Heart right ventricle (tissue), 16 donors: ENCODE results near the gene TMSB15B. TPM values are rescaled to one million over a fixed set of nuclear protein-coding genes. Genes with fewer than 3 reads are reported as not detected.
A peak's percentile ranks its signal among the peaks of the same experiment; 100 is the strongest.
"Not testable (repeated sequence)": the region's sequence is repeated elsewhere in the genome, so short reads cannot be mapped to it uniquely, and the experiment has no call there.

Source experiments
- ATAC-seq, 8 donors: fragments of 200-7000 bp; cut with Tn5 transposase; one replicate each; pipeline ENCODE4 v1.9.1; 2020; ENCODE audit warnings: mild to moderate bottlenecking in 8 of 8, moderate library complexity in 8 of 8, moderate number of reproducible peaks in 1 of 8
- DNase-seq, 2 donors: peaks; one replicate each; pipeline ENCODE4 v3.0.0-alpha.2; 2020
- H3K27ac ChIP-seq, 10 donors: fragments of 200-600 bp; sonication (generic) in 2 of 10; one replicate each; pipeline versions ENCODE4 v1.5.0 to v1.8.0; 2020 to 2022; ENCODE audit warnings: mild to moderate bottlenecking in 3 of 10
- H3K27me3 ChIP-seq, 7 donors: fragments of 200-600 bp; one replicate each; pipeline ENCODE4 v1.8.0; 2021 to 2022; ENCODE audit warnings: mild to moderate bottlenecking in 2 of 7
- H3K36me3 ChIP-seq, 9 donors: fragments of 200-600 bp; sonication (generic) in 1 of 9; one replicate each; pipeline versions ENCODE4 v1.5.0 to v1.8.0; 2020 to 2022; ENCODE audit warnings: mild to moderate bottlenecking in 2 of 9
- H3K4me1 ChIP-seq, 9 donors: fragments of 200-600 bp; sonication (generic) in 1 of 9; one replicate each; pipeline versions ENCODE4 v1.5.0 to v1.8.0; 2020 to 2022; ENCODE audit warnings: mild to moderate bottlenecking in 4 of 9
- H3K4me3 ChIP-seq, 10 donors: fragments of 200-600 bp; sonication (generic) in 2 of 10; one replicate each; pipeline versions ENCODE4 v1.5.0 to v1.8.0; 2020 to 2022; ENCODE audit warnings: mild to moderate bottlenecking in 7 of 10, moderate library complexity in 2 of 10
- H3K9me3 ChIP-seq, 11 donors: fragments of 200-600 bp in 10 of 11; sonication (generic) in 2 of 11; one replicate each; pipeline versions ENCODE4 v1.5.0 to v1.8.0; 2013 to 2022; ENCODE audit warnings: mild to moderate bottlenecking in 2 of 11, control low read depth in 1 of 11, moderate library complexity in 1 of 11
- WGBS, 2 donors: extraction: QIAGEN DNeasy Blood & Tissue Kit; methylation state at CpG; one replicate each; pipeline ENCODE4 v1.1.7; 2013; ENCODE audit warnings: inconsistent platforms in 1 of 2; 5-methylcytosine and 5-hydroxymethylcytosine counted together
- intact Hi-C, 10 donors: fragments of 100-400 bp; cut with DNase I; formaldehyde crosslinking; loops; one replicate each; pipeline versions ENCODE4 v1.11.1 to v1.14.2; 2022
- polyA plus RNA-seq, 2 donors: library from polyadenylated mRNA; stranded (reverse); fragments of 200-250 nt; gene quantifications; one replicate each; pipeline ENCODE4 v1.2.3, GENCODE V29; 2013
- total RNA-seq, 10 donors: library from RNA; stranded (reverse); fragmentation: NEBNext Ultra II Directional in 3 of 10; extraction: Animal tissue kit (Norgen Biotek cat#: 25700) in 3 of 10; gene quantifications; one replicate each; pipeline versions ENCODE4 v1.2.1 to v1.2.4, GENCODE V29; 2021 to 2023
- TF ChIP-seq, protein P1 (sequence below), 9 donors: fragments of 200-600 bp; sonication (generic) in 2 of 9; IDR thresholded peaks; one replicate each; pipeline versions ENCODE4 v1.5.0 to v1.8.0; 2021 to 2022; ENCODE audit warnings: antibody characterized with exemption in 9 of 9, mild to moderate bottlenecking in 5 of 9, moderate library complexity in 1 of 9
- donor health status: Arrhythmogenic right ventricular cardiomyopathy.
- donor health status: ischemic (EF 13 %, LVEDD 7.1; RV severe dilation, severe dysfunction).
- donor health status: healthy with polysubstance abuse.
- donor health status: DM: no; HTN: yes; CAD: no.
- donor health status: DM: no; HTN: no; CAD: no.
- donor health status: ischemic (EF 25% LVEDD 6.9; RV normal size, moderate dysfunction).
- donor health status: ischemic (EF 25% LVEDD 5.7; RV mildly dilated, moderate dysfunction).
- donor health status: healthy.
- donor health status: DM: yes; HTN: yes; CAD: no.
- donor health status: Ischemic cardiomyopathy.
- donor health status: ischemic (EF 35%, LVEDD 5.7; RV mildly dilated, moderate dysfunction).
- donor health status: nonischemic (EF 11% LVEDD 7.7; RV severe dilation, severe dysfunction).
- donor health status: DM: yes; HTN: yes; CAD: no.
- donor health status: PGD.
- donor health status: ischemic (EF 29% LVEDD 5.4; RV normal size, mild dysfunction).
- donor health status: nonischemic (EF 23%, LVEDD 6.1; RV moderate dilation, normal function).

The TMSB15B gene
- total and polyA plus RNA-seq, 12 donors, result 0.28 to 1.6 (median 0.51) TPM; not detected in 2

DNA sequence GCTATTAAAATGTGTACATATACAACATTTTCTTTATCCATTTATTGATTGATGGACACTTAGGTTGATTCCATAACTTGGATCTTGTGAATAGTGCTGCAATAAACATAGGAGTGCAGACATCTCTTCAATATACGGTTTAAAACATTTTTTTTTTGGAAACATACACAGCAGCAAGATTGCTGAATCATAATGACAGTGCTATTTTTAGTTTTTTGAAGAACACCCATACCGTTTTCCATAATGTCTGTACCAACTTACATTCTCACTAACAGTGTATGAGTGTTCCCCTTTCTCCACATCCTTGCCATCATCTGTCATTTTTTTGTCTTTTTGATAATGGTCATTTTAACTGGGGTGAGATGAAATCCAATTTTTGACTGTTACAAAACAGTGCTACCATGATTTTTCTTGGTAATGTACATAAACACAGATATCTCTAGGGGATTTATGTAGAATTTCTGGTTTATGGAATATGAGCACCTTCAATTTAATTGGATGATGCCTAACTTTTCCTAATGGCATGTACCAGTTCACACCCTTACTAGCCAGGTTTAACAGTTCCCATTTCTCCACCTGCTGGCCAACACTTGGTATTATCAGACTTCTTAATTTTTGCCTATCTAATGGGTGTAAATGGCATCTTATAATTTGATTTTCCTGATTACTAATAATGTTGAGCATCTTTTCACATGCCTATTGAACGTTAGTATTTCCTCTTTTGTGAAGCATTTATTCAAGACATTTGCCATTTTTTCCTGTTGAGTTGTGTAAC lies 21.0 kb upstream of the TMSB15B start:
- H3K27ac ChIP-seq, result no peak overlapping the region
- H3K4me3 ChIP-seq, result no peak overlapping the region
- no peaks in the 10 kb centered on the region for H3K36me3 ChIP-seq
- 17 to 27% methylated on average over 3 of the region's 3 CpGs for WGBS, 2 donors
- no peaks in the 10 kb centered on the region for H3K9me3 ChIP-seq
- TF ChIP-seq, protein P1, sequence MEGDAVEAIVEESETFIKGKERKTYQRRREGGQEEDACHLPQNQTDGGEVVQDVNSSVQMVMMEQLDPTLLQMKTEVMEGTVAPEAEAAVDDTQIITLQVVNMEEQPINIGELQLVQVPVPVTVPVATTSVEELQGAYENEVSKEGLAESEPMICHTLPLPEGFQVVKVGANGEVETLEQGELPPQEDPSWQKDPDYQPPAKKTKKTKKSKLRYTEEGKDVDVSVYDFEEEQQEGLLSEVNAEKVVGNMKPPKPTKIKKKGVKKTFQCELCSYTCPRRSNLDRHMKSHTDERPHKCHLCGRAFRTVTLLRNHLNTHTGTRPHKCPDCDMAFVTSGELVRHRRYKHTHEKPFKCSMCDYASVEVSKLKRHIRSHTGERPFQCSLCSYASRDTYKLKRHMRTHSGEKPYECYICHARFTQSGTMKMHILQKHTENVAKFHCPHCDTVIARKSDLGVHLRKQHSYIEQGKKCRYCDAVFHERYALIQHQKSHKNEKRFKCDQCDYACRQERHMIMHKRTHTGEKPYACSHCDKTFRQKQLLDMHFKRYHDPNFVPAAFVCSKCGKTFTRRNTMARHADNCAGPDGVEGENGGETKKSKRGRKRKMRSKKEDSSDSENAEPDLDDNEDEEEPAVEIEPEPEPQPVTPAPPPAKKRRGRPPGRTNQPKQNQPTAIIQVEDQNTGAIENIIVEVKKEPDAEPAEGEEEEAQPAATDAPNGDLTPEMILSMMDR (IDR thresholded peaks at IDR 0.05), result peak in 8 of 9 donors; percentile 13 to 59 (median 47)
- intact Hi-C loops, result no loop called here
- DNase-seq, result no peak
- H3K27me3 ChIP-seq, result peaks cover 0 to 27% (median 0%) of the 10 kb centered on the region in 7 donors
- no peaks in the 10 kb centered on the region for H3K4me1 ChIP-seq
- ATAC-seq, result no peak

DNA sequence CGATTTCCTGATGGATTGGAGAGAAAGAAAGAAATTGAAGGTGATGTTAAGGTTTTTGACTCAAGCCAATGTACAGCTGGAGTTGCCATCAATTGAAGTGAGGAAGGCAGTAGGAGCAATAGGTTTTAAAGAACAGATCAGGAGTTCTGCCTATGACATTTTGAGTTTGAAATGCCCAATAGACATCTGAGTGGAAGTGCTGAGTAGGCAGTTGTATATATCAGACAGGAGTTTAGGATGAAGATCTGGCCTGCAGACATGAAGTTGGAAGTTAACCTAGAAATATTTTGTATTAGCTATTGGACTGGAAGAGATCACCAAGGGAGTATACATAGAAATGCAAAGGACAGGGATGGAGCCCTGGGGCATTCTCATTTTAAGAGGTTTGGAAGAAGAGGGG lies 12.9 kb upstream of the TMSB15B start:
- no peaks in the 10 kb centered on the region for H3K36me3 ChIP-seq
- no peak for ATAC-seq
- DNase-seq, result no peak
- no peak overlapping the region for H3K4me3 ChIP-seq
- H3K27ac ChIP-seq, result no peak overlapping the region
- H3K27me3 ChIP-seq, result peaks cover 0 to 21% (median 0%) of the 10 kb centered on the region in 7 donors
- 83 to 94% methylated on average over 1 of the region's 1 CpG for WGBS, 2 donors
- intact Hi-C loops, result no loop called here
- no peaks in the 10 kb centered on the region for H3K9me3 ChIP-seq
- H3K4me1 ChIP-seq, result no peaks in the 10 kb centered on the region
- TF ChIP-seq, protein P1 (IDR thresholded peaks at IDR 0.05), result no peak

DNA sequence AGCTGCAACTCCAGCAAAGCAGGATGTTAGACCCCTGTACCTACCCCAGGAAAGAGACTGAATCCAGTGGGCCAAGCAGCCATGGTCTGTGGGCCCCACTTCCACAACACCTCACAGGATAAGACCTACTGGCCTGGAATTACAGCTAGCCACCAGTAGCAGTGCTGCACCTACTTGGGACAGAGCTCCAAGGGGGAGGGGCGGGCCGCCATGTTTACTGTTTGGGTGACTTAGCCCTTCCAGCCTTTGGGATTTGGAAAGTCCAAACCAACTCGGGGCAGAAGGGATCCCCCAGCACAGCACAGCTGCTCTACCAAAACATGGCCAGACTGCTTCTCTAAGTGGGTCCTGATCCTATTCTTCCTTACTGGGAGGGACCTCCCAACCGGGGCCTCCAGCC lies 9.1 kb upstream of the TMSB15B start:
- TF ChIP-seq, protein P1 (IDR thresholded peaks at IDR 0.05), result no peak
- H3K36me3 ChIP-seq, result no peaks in the 10 kb centered on the region
- 90 to 92% methylated on average over 3 to 4 of the region's 4 CpGs for WGBS, 2 donors
- no peak for DNase-seq
- no peak overlapping the region for H3K27ac ChIP-seq
- peaks cover 0 to 13% (median 0%) of the 10 kb centered on the region in 7 donors for H3K27me3 ChIP-seq
- intact Hi-C loops, result no loop called here
- H3K9me3 ChIP-seq, result no peaks in the 10 kb centered on the region
- H3K4me3 ChIP-seq, result no peak overlapping the region
- ATAC-seq, result no peak
- H3K4me1 ChIP-seq, result no peaks in the 10 kb centered on the region

DNA sequence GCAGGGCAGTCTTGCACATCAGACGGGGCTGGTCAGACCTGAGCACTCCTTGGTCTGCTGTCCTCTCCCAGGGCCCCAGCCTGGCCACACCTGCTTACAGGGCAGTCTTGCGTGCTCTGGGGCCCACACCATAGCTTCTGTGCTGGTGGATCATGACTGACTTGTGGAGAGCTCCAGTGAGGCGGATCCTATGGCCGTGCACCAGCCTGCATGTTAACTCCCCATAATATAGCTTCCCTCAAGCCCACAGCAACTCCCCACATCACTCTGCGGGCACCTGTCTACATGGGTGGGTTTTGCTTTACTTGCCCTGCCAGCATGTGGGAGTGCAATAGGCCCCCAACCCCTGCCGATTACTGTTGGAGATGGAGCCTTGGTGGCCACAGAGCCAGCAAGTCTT lies 8.2 kb upstream of the TMSB15B start:
- ATAC-seq, result no peak

DNA sequence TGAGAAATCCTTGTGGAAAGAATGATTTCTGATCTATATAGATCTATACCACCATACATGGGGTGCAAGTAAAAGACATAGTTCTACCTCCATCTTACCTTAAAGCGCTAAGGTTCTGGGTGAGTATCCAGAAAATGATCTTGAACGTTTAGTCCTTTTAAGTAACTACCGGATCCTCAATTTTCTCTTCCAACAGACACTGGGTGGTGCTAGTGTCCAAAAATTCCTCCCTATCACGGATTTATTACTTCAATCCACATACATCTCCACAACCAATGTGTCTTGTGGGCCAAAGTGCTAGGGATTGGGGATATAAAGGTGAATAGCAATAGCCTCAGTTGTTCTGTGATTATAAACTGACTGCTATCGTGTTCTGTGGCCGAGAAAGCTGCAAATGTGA lies 1.8 kb upstream of the TMSB15B start:
- DNase-seq, H3K9me3 ChIP-seq, H3K27ac ChIP-seq, ATAC-seq, H3K27me3 ChIP-seq, H3K4me3 ChIP-seq, H3K4me1 ChIP-seq, intact Hi-C loops, H3K36me3 ChIP-seq: not testable (repeated sequence)
- WGBS, 2 donors, result no CpG with 5 or more reads among the region's 6 CpGs

More for the DNA sequence above, 8.2 kb upstream of the TMSB15B start:
- intact Hi-C loops, result no loop called here
- TF ChIP-seq, protein P1 (IDR thresholded peaks at IDR 0.05), result no peak
- Histone ChIP-seq H3K9me3 (no peaks in the 10 kb centered on the region), H3K27ac (no peak overlapping the region), H3K36me3 (no peaks in the 10 kb centered on the region), H3K4me3 (no peak overlapping the region), H3K4me1 (no peaks in the 10 kb centered on the region), H3K27me3 (peaks cover 0 to 13% (median 0%) of the 10 kb centered on the region in 7 donors)
- no peak for DNase-seq
- 95% methylated on average over 6 of the region's 6 CpGs for WGBS, 2 donors

DNA sequence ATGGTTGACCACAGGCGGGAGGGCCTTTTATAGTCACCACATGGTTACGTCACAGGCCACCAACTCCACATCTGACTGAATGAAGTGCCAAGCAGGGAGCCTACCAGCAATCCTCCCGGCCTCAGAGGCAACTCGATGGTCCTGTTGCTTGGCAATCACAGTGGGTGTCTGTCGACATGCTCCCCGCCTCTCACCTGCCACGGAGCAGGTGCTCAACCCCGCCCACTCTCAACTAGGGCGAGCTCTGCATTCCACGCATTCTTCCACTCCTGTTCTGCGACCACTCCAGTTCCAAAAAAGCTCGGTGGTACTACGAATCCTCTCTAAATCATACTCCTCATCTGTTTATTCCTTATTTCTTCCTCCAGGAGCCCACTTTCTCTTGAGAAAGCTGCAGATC lies 21.1 kb downstream of the TMSB15B start:
- H3K4me1 ChIP-seq, ATAC-seq, H3K27me3 ChIP-seq, H3K9me3 ChIP-seq, intact Hi-C loops, H3K27ac ChIP-seq, DNase-seq, H3K36me3 ChIP-seq, H3K4me3 ChIP-seq: not testable (repeated sequence)
- WGBS, 2 donors, result no CpG with 5 or more reads among the region's 13 CpGs
